Neural cell (in vitro differentiated cells): ENCODE measurements around the gene R3HDM4. TPM values are rescaled to one million over a fixed set of nuclear protein-coding genes. Genes with fewer than 3 reads are reported as not detected.

Experiments used
- H2AFZ ChIP-seq: fragments of 200-600, 300-800 bp; sonication (generic), shearing (Covaris generic); 2 replicates; pipeline ENCODE4 v1.6.0; 2014; ENCODE audit warnings: low read depth, mild to moderate bottlenecking, antibody characterized with exemption, low read length, moderate library complexity
- H3F3A ChIP-seq: fragments of 200-600 bp; shearing (Covaris generic); 2 replicates; pipeline ENCODE4 v1.6.1; 2016; ENCODE audit warnings: mild to moderate bottlenecking, moderate library complexity, mixed read lengths, antibody characterized with exemption, low read length; ENCODE audit not compliant: insufficient read depth, poor library complexity, severe bottlenecking
- H3K27ac ChIP-seq: fragments of 200-600, 300-800 bp; sonication (generic), shearing (Covaris generic); 2 replicates; pipeline ENCODE4 v1.5.1; 2014; ENCODE audit warnings: mild to moderate bottlenecking, low read length, moderate library complexity
- H3K27me3 ChIP-seq: fragments of 300-800, 200-600 bp; sonication (generic), shearing (Covaris generic); 2 replicates; pipeline ENCODE4 v1.6.0; 2014; ENCODE audit warnings: mild to moderate bottlenecking, low read depth, low read length, moderate library complexity; ENCODE audit not compliant: insufficient read depth
- H3K36me3 ChIP-seq: fragments of 300-800, 200-600 bp; sonication (generic), shearing (Covaris generic); 2 replicates; pipeline ENCODE4 v1.5.1; 2014; ENCODE audit warnings: mild to moderate bottlenecking, antibody characterized with exemption, low read length, moderate library complexity; ENCODE audit not compliant: insufficient read depth
- H3K4me2 ChIP-seq: fragments of 300-800, 200-600 bp; sonication (generic), shearing (Covaris generic); 2 replicates; pipeline ENCODE4 v1.6.0; 2014; ENCODE audit warnings: mild to moderate bottlenecking, low read length
- H3K4me3 ChIP-seq: fragments of 300-800, 200-600 bp; sonication (generic), shearing (Covaris generic); 2 replicates; pipeline ENCODE4 v1.5.1; 2014; ENCODE audit warnings: mild to moderate bottlenecking, low read length, moderate library complexity
- H3K79me2 ChIP-seq: fragments of 200-600 bp; shearing (Covaris generic); replicated peaks from 2 replicates; pipeline ENCODE4 v1.6.0; 2014; ENCODE audit warnings: mild to moderate bottlenecking, low read length, moderate library complexity; ENCODE audit not compliant: insufficient read depth
- H3K9ac ChIP-seq: fragments of 300-800, 200-600 bp; sonication (generic), shearing (Covaris generic); 2 replicates; pipeline ENCODE4 v1.6.1; 2016; ENCODE audit warnings: mild to moderate bottlenecking, low read length, mixed read lengths
- H3K9me2 ChIP-seq: fragments of 200-600 bp; shearing (Covaris generic); 2 replicates; pipeline ENCODE4 v1.6.1; 2016; ENCODE audit warnings: mild to moderate bottlenecking, low read length, mixed read lengths; ENCODE audit not compliant: insufficient read depth
- H3K9me3 ChIP-seq: fragments of 200-600, 300-800 bp; sonication (generic), shearing (Covaris generic); 2 replicates; pipeline ENCODE4 v1.6.1; 2016; ENCODE audit warnings: mild to moderate bottlenecking, mixed run types, low read length, moderate library complexity, mixed read lengths
- H4K20me1 ChIP-seq: fragments of 200-600 bp; shearing (Covaris generic); 2 replicates; pipeline ENCODE4 v1.6.1; 2016; ENCODE audit warnings: mild to moderate bottlenecking, mixed run types; ENCODE audit not compliant: insufficient read depth
- EP300 ChIP-seq: fragments of 450-650 bp; conservative IDR thresholded peaks from 2 replicates; pipeline ENCODE4 v1.6.1; 2014; ENCODE audit warnings: antibody characterized with exemption, mild to moderate bottlenecking, moderate library complexity; ENCODE audit not compliant: poor library complexity, severe bottlenecking
- EZH2 ChIP-seq: fragments of 200-600, 300-800 bp; shearing (Covaris generic), sonication (generic); IDR thresholded peaks from 2 replicates; pipeline ENCODE4 v1.6.1; 2014; ENCODE audit warnings: antibody characterized with exemption, low read length, borderline replicate concordance, mild to moderate bottlenecking; ENCODE audit not compliant: insufficient read depth, poor library complexity, severe bottlenecking
- MXI1 ChIP-seq: fragments of 450-650 bp; conservative IDR thresholded peaks from 2 replicates; pipeline ENCODE4 v1.6.1; 2014; ENCODE audit warnings: antibody characterized with exemption, mild to moderate bottlenecking; ENCODE audit not compliant: poor library complexity, severe bottlenecking
- POLR2AphosphoS5 ChIP-seq: IDR thresholded peaks from 2 replicates; pipeline ENCODE4 v1.6.1; 2012
- RAD21 ChIP-seq: fragments of 450-650 bp; conservative IDR thresholded peaks from 2 replicates; pipeline ENCODE4 v1.6.1; 2014; ENCODE audit warnings: antibody characterized with exemption, mild to moderate bottlenecking, moderate library complexity
- SMC3 ChIP-seq: fragments of 450-650 bp; conservative IDR thresholded peaks from 2 replicates; pipeline ENCODE4 v1.6.1; 2014; ENCODE audit warnings: antibody characterized with exemption, mild to moderate bottlenecking, moderate library complexity; ENCODE audit not compliant: poor library complexity
- TAF1 ChIP-seq: IDR thresholded peaks from 2 replicates; pipeline ENCODE4 v1.6.1; 2012; ENCODE audit warnings: low read depth
- polyA plus RNA-seq: library from polyadenylated mRNA; depleted of rRNA; stranded (reverse); fragments of >200 nt; gene quantifications from 2 replicates; pipeline ENCODE4 v1.2.3, GENCODE V29; 2014
- TF ChIP-seq, protein P1 (sequence below): IDR thresholded peaks from 2 replicates; pipeline ENCODE4 v1.6.1; 2012; ENCODE audit warnings: borderline replicate concordance
- TF ChIP-seq, protein P2 (sequence below): fragments of 450-650 bp; IDR thresholded peaks from 2 replicates; pipeline ENCODE4 v1.5.1; 2014; ENCODE audit warnings: antibody characterized with exemption, mild to moderate bottlenecking, moderate library complexity; ENCODE audit not compliant: poor library complexity, severe bottlenecking

Gene R3HDM4
- polyA plus RNA-seq, 1 donor from 2014 or later, result 51.2 TPM

DNA sequence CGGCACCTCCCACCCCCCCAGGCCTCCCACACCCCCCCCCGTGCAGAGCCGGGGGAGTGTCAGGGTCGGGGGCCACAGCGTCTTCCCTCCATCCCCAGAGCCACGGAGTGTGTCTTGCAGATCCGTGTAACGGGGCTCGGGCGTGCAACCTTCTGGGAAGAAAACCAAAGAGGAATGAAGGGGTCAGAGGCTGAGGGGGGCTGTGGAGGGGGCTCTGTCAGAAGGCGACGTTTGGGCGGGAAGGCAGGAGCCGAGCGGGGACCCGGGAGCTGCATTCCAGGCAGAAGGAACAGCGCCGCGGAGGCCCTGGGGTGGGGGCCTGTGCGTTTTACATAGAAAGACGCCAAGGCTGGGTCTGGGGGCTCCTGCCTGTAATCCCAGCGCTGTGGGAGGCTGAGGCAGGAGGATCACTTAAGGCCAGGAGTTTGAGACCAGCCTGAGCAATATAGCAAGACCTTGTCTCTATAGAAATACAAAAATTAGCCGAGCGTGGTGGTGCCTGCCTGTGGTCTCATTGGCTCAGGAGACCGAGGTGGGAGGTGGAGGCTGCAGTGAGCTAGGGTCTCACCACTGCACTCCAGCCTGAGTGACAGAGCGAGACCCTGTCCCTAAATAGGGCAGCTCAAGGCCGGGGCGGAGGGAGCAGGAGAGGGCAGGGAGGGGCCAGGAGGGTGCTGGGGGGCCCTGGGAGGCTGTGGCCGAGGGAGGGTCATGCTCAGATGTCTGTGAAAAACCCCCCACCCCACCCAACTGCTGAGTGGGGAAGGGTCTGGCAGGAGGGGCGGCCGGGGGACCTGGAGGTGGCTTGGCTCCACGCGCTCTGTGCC is 40.6 kb upstream of the R3HDM4 start:
- no peaks in the 10 kb centered on the region for H4K20me1 ChIP-seq
- H2AFZ ChIP-seq, result no peak overlapping the region
- H3K9me3 ChIP-seq, result no peaks in the 10 kb centered on the region
- H3K79me2 ChIP-seq, result no peaks in the 10 kb centered on the region
- no peaks in the 10 kb centered on the region for H3K9me2 ChIP-seq
- H3K27ac ChIP-seq, result no peak overlapping the region
- no peaks in the 10 kb centered on the region for H3K27me3 ChIP-seq
- TF ChIP-seq SMC3, result no peak
- TF ChIP-seq EZH2, result no peak
- TF ChIP-seq POLR2AphosphoS5, result no peak
- TF ChIP-seq, protein P1, sequence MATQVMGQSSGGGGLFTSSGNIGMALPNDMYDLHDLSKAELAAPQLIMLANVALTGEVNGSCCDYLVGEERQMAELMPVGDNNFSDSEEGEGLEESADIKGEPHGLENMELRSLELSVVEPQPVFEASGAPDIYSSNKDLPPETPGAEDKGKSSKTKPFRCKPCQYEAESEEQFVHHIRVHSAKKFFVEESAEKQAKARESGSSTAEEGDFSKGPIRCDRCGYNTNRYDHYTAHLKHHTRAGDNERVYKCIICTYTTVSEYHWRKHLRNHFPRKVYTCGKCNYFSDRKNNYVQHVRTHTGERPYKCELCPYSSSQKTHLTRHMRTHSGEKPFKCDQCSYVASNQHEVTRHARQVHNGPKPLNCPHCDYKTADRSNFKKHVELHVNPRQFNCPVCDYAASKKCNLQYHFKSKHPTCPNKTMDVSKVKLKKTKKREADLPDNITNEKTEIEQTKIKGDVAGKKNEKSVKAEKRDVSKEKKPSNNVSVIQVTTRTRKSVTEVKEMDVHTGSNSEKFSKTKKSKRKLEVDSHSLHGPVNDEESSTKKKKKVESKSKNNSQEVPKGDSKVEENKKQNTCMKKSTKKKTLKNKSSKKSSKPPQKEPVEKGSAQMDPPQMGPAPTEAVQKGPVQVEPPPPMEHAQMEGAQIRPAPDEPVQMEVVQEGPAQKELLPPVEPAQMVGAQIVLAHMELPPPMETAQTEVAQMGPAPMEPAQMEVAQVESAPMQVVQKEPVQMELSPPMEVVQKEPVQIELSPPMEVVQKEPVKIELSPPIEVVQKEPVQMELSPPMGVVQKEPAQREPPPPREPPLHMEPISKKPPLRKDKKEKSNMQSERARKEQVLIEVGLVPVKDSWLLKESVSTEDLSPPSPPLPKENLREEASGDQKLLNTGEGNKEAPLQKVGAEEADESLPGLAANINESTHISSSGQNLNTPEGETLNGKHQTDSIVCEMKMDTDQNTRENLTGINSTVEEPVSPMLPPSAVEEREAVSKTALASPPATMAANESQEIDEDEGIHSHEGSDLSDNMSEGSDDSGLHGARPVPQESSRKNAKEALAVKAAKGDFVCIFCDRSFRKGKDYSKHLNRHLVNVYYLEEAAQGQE, result no peak
- TF ChIP-seq, protein P2, sequence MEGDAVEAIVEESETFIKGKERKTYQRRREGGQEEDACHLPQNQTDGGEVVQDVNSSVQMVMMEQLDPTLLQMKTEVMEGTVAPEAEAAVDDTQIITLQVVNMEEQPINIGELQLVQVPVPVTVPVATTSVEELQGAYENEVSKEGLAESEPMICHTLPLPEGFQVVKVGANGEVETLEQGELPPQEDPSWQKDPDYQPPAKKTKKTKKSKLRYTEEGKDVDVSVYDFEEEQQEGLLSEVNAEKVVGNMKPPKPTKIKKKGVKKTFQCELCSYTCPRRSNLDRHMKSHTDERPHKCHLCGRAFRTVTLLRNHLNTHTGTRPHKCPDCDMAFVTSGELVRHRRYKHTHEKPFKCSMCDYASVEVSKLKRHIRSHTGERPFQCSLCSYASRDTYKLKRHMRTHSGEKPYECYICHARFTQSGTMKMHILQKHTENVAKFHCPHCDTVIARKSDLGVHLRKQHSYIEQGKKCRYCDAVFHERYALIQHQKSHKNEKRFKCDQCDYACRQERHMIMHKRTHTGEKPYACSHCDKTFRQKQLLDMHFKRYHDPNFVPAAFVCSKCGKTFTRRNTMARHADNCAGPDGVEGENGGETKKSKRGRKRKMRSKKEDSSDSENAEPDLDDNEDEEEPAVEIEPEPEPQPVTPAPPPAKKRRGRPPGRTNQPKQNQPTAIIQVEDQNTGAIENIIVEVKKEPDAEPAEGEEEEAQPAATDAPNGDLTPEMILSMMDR, result no peak
- no peak for TF ChIP-seq MXI1
- no peak for TF ChIP-seq TAF1
- TF ChIP-seq RAD21, result no peak
- no peak for TF ChIP-seq EP300
- no peaks in the 10 kb centered on the region for H3F3A ChIP-seq
- H3K4me2 ChIP-seq, result no peak overlapping the region
- H3K4me3 ChIP-seq, result no peak overlapping the region
- no peaks in the 10 kb centered on the region for H3K36me3 ChIP-seq
- no peak overlapping the region for H3K9ac ChIP-seq

DNA sequence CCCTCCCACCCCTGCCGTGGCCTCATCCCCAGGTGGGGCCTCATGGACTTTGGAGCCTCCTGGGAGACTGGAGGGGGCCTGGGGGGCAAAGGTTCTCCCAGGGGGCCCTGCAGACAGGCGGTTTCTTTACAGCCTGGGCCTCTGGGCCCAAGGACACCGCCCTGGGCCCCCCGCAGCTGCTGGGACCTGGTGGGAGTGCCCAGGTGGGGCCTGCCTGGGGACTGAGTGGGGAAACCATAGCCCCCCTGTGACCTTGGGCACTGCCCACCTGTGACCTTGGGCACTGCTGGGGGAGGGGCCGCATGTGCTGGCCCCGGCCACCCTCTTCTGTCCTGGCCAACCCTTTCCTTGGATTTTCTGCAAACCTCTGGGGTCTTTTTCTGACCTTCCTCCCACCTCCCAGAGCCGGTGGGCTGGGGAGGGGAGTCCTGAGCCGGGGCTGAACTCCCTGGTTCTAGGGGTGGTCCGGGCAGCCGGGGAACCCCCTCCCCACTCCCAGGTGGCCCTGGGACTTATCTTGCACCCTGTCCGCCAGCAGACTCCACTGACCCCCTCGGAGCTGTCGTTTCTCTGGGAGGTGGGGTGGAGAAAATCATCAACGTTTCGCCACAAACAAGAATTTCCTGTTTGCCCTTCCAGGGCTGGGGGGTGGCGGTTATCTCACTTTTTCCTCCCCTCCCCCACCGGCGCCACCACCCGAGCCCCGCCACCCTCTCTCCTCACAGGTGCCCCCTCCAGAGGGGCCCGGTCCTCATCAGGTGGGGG is 39.8 kb upstream of the R3HDM4 start:
- H4K20me1 ChIP-seq, result no peaks in the 10 kb centered on the region
- no peaks in the 10 kb centered on the region for H3K9me2 ChIP-seq
- no peak overlapping the region for H3K27ac ChIP-seq
- H3K9ac ChIP-seq, result no peak overlapping the region
- no peaks in the 10 kb centered on the region for H3K36me3 ChIP-seq
- TF ChIP-seq SMC3 (no peak), MXI1 (no peak), POLR2AphosphoS5 (no peak), TAF1 (no peak), EZH2 (no peak), RAD21 (no peak), EP300 (no peak)
- TF ChIP-seq, protein P1, result no peak
- TF ChIP-seq, protein P2, result no peak
- H3F3A ChIP-seq, result no peaks in the 10 kb centered on the region
- H3K27me3 ChIP-seq, result no peaks in the 10 kb centered on the region
- H2AFZ ChIP-seq, result no peak overlapping the region
- no peaks in the 10 kb centered on the region for H3K79me2 ChIP-seq
- no peaks in the 10 kb centered on the region for H3K9me3 ChIP-seq
- no peak overlapping the region for H3K4me3 ChIP-seq
- no peak overlapping the region for H3K4me2 ChIP-seq
